ENCODE results near the gene HOXD13. TPM values are rescaled to one million over a fixed set of nuclear protein-coding genes. Genes with fewer than 3 reads are reported as not detected.

The HOXD13 gene
- total RNA-seq, 1 donor from 2014 or later, result not detected

GRCh38 chr2:176080540-176081375 is 11.8 kb upstream of the HOXD13 start:
- DNase-seq (ENCODE audit: low spot score) (no peak), ATAC-seq (no peak)

- DNase-seq (ENCODE audit: low spot score), result no peak
Observed at GRCh38 chr2:176081376-176081836, 11.1 kb upstream of the HOXD13 start.

GRCh38 chr2:176081837-176082524 is 10.5 kb upstream of the HOXD13 start:
- ATAC-seq, result no peak
- DNase-seq (ENCODE audit: low spot score), result no peak

More at GRCh38 chr2:176081376-176081836, 11.1 kb upstream of the HOXD13 start:
- ATAC-seq, result no peak

GRCh38 chr2:176082525-176082823 is 10.0 kb upstream of the HOXD13 start:
- ATAC-seq, result no peak
- DNase-seq (ENCODE audit: low spot score), result no peak

GRCh38 chr2:176082824-176083751 is 9.4 kb upstream of the HOXD13 start:
- ATAC-seq (no peak), DNase-seq (ENCODE audit: low spot score) (no peak)

- ATAC-seq (no peak), DNase-seq (ENCODE audit: low spot score) (no peak)
Observed at GRCh38 chr2:176083796-176084261, 8.7 kb upstream of the HOXD13 start, which contains the start of gene EVX2. TSS of gene EVX2 (minus strand) at chr2:176083962. CDS start at chr2:176083776, 186 bp downstream.

- no peak for DNase-seq (ENCODE audit: low spot score)
- ATAC-seq, result no peak
Observed at GRCh38 chr2:176084611-176085119, 7.9 kb upstream of the HOXD13 start.

GRCh38 chr2:176085120-176085788 is 7.3 kb upstream of the HOXD13 start:
- no peak for DNase-seq (ENCODE audit: low spot score)
- no peak for ATAC-seq

- peak; percentile 60 for ATAC-seq
Observed at GRCh38 chr2:176085861-176086771, 6.4 kb upstream of the HOXD13 start.

GRCh38 chr2:176087330-176088047 is 5.0 kb upstream of the HOXD13 start:
- DNase-seq (ENCODE audit: low spot score), result no peak
- ATAC-seq, result no peak

More at GRCh38 chr2:176085861-176086771, 6.4 kb upstream of the HOXD13 start:
- no peak for DNase-seq (ENCODE audit: low spot score)

GRCh38 chr2:176088048-176088936 is 4.2 kb upstream of the HOXD13 start:
- ATAC-seq (peak; percentile 93), DNase-seq (ENCODE audit: low spot score) (peak; percentile 63)

GRCh38 chr2:176088937-176089842 is 3.3 kb upstream of the HOXD13 start:
- DNase-seq (ENCODE audit: low spot score), result no peak
- ATAC-seq, result no peak

- DNase-seq (ENCODE audit: low spot score) (no peak), ATAC-seq (no peak)
Observed at GRCh38 chr2:176089843-176090395, 2.6 kb upstream of the HOXD13 start.

GRCh38 chr2:176090862-176091261 is 1.7 kb upstream of the HOXD13 start:
- ATAC-seq (no peak), DNase-seq (ENCODE audit: low spot score) (no peak)

GRCh38 chr2:176091329-176092258 is 927 bp upstream of the HOXD13 start:
- no peak for ATAC-seq
- no peak for DNase-seq (ENCODE audit: low spot score)
